Liver (tissue), 9 donors: Measurements from ENCODE around the gene MAPK8IP3. TPM values are rescaled to one million over a fixed set of nuclear protein-coding genes. Genes with fewer than 3 reads are reported as not detected.

Experiments
- DNase-seq: peaks from one replicate; pipeline ENCODE4 v3.0.0-alpha.2; 2017; ENCODE audit warnings: low spot score
- H3K27ac ChIP-seq, 2 donors: one replicate each; pipeline ENCODE4 v1.7.0; 2013; ENCODE audit warnings: inconsistent platforms in 2 of 2, low read length in 2 of 2, control low read depth in 1 of 2, low read depth in 1 of 2, mild to moderate bottlenecking in 1 of 2
- H3K27me3 ChIP-seq, 4 donors: one replicate each; pipeline versions ENCODE4 v1.6.1 to v1.7.0; 2013; ENCODE audit warnings: low read length in 3 of 4, inconsistent platforms in 1 of 4, mild to moderate bottlenecking in 1 of 4, moderate library complexity in 1 of 4; ENCODE audit not compliant: control insufficient read depth in 4 of 4, insufficient read depth in 4 of 4
- H3K36me3 ChIP-seq, 4 donors: one replicate each; pipeline versions ENCODE4 v1.6.1 to v1.7.0; 2013; ENCODE audit warnings: low read length in 3 of 4, mild to moderate bottlenecking in 3 of 4, low read depth in 1 of 4, moderate library complexity in 1 of 4; ENCODE audit not compliant: control insufficient read depth in 4 of 4, insufficient read depth in 3 of 4
- H3K4me1 ChIP-seq, 4 donors: one replicate each; pipeline versions ENCODE4 v1.6.1 to v1.7.0; 2013; ENCODE audit warnings: low read length in 3 of 4, mild to moderate bottlenecking in 3 of 4, moderate library complexity in 1 of 4; ENCODE audit not compliant: control insufficient read depth in 4 of 4, insufficient read depth in 4 of 4
- H3K4me3 ChIP-seq, 3 donors: one replicate each; pipeline versions ENCODE4 v1.6.1 to v1.7.0; 2013; ENCODE audit warnings: low read length in 3 of 3, control low read depth in 1 of 3, low read depth in 1 of 3, mild to moderate bottlenecking in 1 of 3
- H3K9ac ChIP-seq, 2 donors: one replicate each; pipeline ENCODE4 v1.7.0; 2013; ENCODE audit warnings: low read length in 2 of 2, mild to moderate bottlenecking in 2 of 2, moderate library complexity in 2 of 2, control low read depth in 1 of 2, low read depth in 1 of 2
- H3K9me3 ChIP-seq, 4 donors: one replicate each; pipeline versions ENCODE4 v1.6.1 to v1.7.0; 2013; ENCODE audit warnings: low read length in 3 of 4; ENCODE audit not compliant: control insufficient read depth in 4 of 4
- ATF3 ChIP-seq: IDR thresholded peaks from 2 replicates; pipeline ENCODE4 v1.6.1; 2016; ENCODE audit warnings: antibody characterized with exemption
- CTCF ChIP-seq: fragments of 150-350 bp; IDR thresholded peaks from 2 replicates; pipeline ENCODE4 v1.5.1; 2017; ENCODE audit warnings: improper control_type of control experiment, low read depth, low read length; ENCODE audit not compliant: missing input control
- EGR1 ChIP-seq, 2 donors: IDR thresholded peaks; 2 replicates each; pipeline ENCODE4 v1.6.1; 2016 to 2018; ENCODE audit warnings: antibody characterized with exemption in 2 of 2, low read depth in 2 of 2
- FOXA1 ChIP-seq: IDR thresholded peaks from 2 replicates; pipeline ENCODE4 v1.6.1; 2016; ENCODE audit warnings: antibody characterized with exemption
- GABPA ChIP-seq, 2 donors: IDR thresholded peaks in 1 of 2; conservative IDR thresholded peaks in 1 of 2; 2 replicates each; pipeline ENCODE4 v1.6.1; 2016; ENCODE audit warnings: antibody characterized with exemption in 2 of 2, mild to moderate bottlenecking in 1 of 2, moderate library complexity in 1 of 2
- HNF4A ChIP-seq, 2 donors: conservative IDR thresholded peaks; 2 replicates each; pipeline ENCODE4 v1.6.1; 2016; ENCODE audit warnings: antibody characterized with exemption in 2 of 2, mild to moderate bottlenecking in 2 of 2
- HNF4G ChIP-seq: IDR thresholded peaks from 2 replicates; pipeline ENCODE4 v1.6.1; 2016; ENCODE audit warnings: antibody characterized with exemption
- JUND ChIP-seq, 2 donors: IDR thresholded peaks; 2 replicates each; pipeline ENCODE4 v1.6.1; 2016; ENCODE audit warnings: antibody characterized with exemption in 2 of 2
- MAX ChIP-seq: IDR thresholded peaks from 2 replicates; pipeline ENCODE4 v1.6.1; 2016; ENCODE audit warnings: antibody characterized with exemption
- NR2F2 ChIP-seq: IDR thresholded peaks from 2 replicates; pipeline ENCODE4 v1.6.1; 2016; ENCODE audit warnings: antibody characterized with exemption
- REST ChIP-seq: IDR thresholded peaks from 2 replicates; pipeline ENCODE4 v1.6.1; 2016; ENCODE audit warnings: antibody characterized with exemption, mild to moderate bottlenecking
- RXRA ChIP-seq, 2 donors: IDR thresholded peaks; 2 replicates each; pipeline ENCODE4 v1.6.1; 2017 to 2018; ENCODE audit warnings: antibody characterized with exemption in 2 of 2, mild to moderate bottlenecking in 1 of 2
- SP1 ChIP-seq: IDR thresholded peaks from 2 replicates; pipeline ENCODE4 v1.6.1; 2018; ENCODE audit warnings: antibody characterized with exemption, mild to moderate bottlenecking
- ZBTB33 ChIP-seq: IDR thresholded peaks from 2 replicates; pipeline ENCODE4 v1.6.1; 2016; ENCODE audit warnings: antibody characterized with exemption
- WGBS: extraction: QIAGEN DNeasy Blood & Tissue Kit; methylation state at CpG from one replicate; pipeline ENCODE4 v1.1.7; 2013; 5-methylcytosine and 5-hydroxymethylcytosine counted together
- polyA plus RNA-seq, 2 donors: library from polyadenylated mRNA; stranded (reverse) in 1 of 2; unstranded in 1 of 2; fragments of 200-250 nt in 1 of 2; fragments of >200 nt in 1 of 2; fragmentation: Nextera tagmentation in 1 of 2; extraction: Ambion mirVana in 1 of 2; gene quantifications; one replicate each; pipeline versions ENCODE4 v1.2.1 to v1.2.3, GENCODE V29; 2013 to 2015
- total RNA-seq, 2 donors: library from RNA; depleted of rRNA; stranded (reverse); fragments of >200 nt; gene quantifications; one replicate each; pipeline ENCODE4 v1.2.3, GENCODE V29; 2014
- donor health status: healthy.
- donor health status: healthy.
- donor health status: healthy.
- donor health status: healthy.
- donor health status: healthy.

The MAPK8IP3 gene
- total and polyA plus RNA-seq, 4 donors: 4.1 to 43.0 (median 9.3) TPM

GRCh38 chr16:1766231-1766630 is 60.2 kb downstream of the MAPK8IP3 start (continued):
- TF ChIP-seq CTCF (no peak), EGR1 (IDR thresholded peaks at IDR 0.05; ENCODE audit: low read depth in 2 of 2) (no peak), ATF3 (no peak), NR2F2 (no peak), JUND (IDR thresholded peaks at IDR 0.05) (no peak), FOXA1 (no peak), SP1 (no peak)

- H3K4me1 ChIP-seq: peaks cover 0 to 15% (median 6%) of the 10 kb centered on the region in 4 donors
Measured at GRCh38 chr16:1766701-1767100, 60.7 kb downstream of the MAPK8IP3 start.

More at GRCh38 chr16:1766701-1767100, 60.7 kb downstream of the MAPK8IP3 start:
- DNase-seq: no peak
- Histone ChIP-seq H3K4me3 (no peak overlapping the region), H3K36me3 (peaks cover 7 to 52% (median 14%) of the 10 kb centered on the region in 4 donors), H3K9ac (no peak overlapping the region), H3K9me3 (no peaks in the 10 kb centered on the region), H3K27me3 (no peaks in the 10 kb centered on the region), H3K27ac (no peak overlapping the region)
- TF ChIP-seq SP1 (no peak), MAX (no peak), RXRA (IDR thresholded peaks at IDR 0.05) (no peak), EGR1 (IDR thresholded peaks at IDR 0.05; ENCODE audit: low read depth in 2 of 2) (no peak), JUND (IDR thresholded peaks at IDR 0.05) (no peak), GABPA (IDR thresholded peaks at IDR 0.05 in 1 of 2, conservative IDR thresholded peaks at IDR 0.05 in 1 of 2) (no peak), ZBTB33 (no peak), HNF4A (conservative IDR thresholded peaks at IDR 0.05) (no peak), HNF4G (no peak), REST (no peak), FOXA1 (no peak), NR2F2 (no peak)
- WGBS: 94% methylated on average over 18 of the region's 18 CpGs
